ENCODE results near the gene RBM28. TPM values are rescaled to one million over a fixed set of nuclear protein-coding genes. Genes with fewer than 3 reads are reported as not detected.

The RBM28 gene
- polyA plus RNA-seq, 1 donor from 2014 or later = 18.9 TPM

GRCh38 chr7:128264477-128264876 lies 79.2 kb downstream of the RBM28 start:
- Histone ChIP-seq H3K4me2 (ENCODE audit: low read length) (no peak overlapping the region), H3K9me3 (ENCODE audit: low read length) (no peaks in the 10 kb centered on the region), H3K27me3 (ENCODE audit: insufficient read depth, low read depth, low read length) (no peaks in the 10 kb centered on the region), H3K27ac (ENCODE audit: low read length) (no peak overlapping the region), H3K79me2 (replicated peaks; ENCODE audit: insufficient read depth, low read length) (no peaks in the 10 kb centered on the region), H2AFZ (ENCODE audit: low read depth, low read length) (no peak overlapping the region), H4K20me1 (ENCODE audit: insufficient read depth) (no peaks in the 10 kb centered on the region), H3F3A (ENCODE audit: insufficient read depth, low read length, poor library complexity, severe bottlenecking) (no peaks in the 10 kb centered on the region), H3K9ac (ENCODE audit: low read length) (no peak overlapping the region), H3K9me2 (ENCODE audit: insufficient read depth, low read length) (no peaks in the 10 kb centered on the region), H3K4me3 (ENCODE audit: low read length) (no peak overlapping the region), H3K36me3 (ENCODE audit: insufficient read depth, low read length) (no peaks in the 10 kb centered on the region)
- TF ChIP-seq SMC3 (conservative IDR thresholded peaks at IDR 0.05; ENCODE audit: poor library complexity) (no peak), POLR2AphosphoS5 (IDR thresholded peaks at IDR 0.05) (no peak), RAD21 (conservative IDR thresholded peaks at IDR 0.05) (no peak), EZH2 (IDR thresholded peaks at IDR 0.05; ENCODE audit: borderline replicate concordance, insufficient read depth, low read length, poor library complexity, severe bottlenecking) (no peak), MXI1 (conservative IDR thresholded peaks at IDR 0.05; ENCODE audit: poor library complexity, severe bottlenecking) (no peak), CTCF (IDR thresholded peaks at IDR 0.05; ENCODE audit: poor library complexity, severe bottlenecking) (no peak), EP300 (conservative IDR thresholded peaks at IDR 0.05; ENCODE audit: poor library complexity, severe bottlenecking) (no peak), TAF1 (IDR thresholded peaks at IDR 0.05; ENCODE audit: low read depth) (no peak)
- TF ChIP-seq, protein P1, sequence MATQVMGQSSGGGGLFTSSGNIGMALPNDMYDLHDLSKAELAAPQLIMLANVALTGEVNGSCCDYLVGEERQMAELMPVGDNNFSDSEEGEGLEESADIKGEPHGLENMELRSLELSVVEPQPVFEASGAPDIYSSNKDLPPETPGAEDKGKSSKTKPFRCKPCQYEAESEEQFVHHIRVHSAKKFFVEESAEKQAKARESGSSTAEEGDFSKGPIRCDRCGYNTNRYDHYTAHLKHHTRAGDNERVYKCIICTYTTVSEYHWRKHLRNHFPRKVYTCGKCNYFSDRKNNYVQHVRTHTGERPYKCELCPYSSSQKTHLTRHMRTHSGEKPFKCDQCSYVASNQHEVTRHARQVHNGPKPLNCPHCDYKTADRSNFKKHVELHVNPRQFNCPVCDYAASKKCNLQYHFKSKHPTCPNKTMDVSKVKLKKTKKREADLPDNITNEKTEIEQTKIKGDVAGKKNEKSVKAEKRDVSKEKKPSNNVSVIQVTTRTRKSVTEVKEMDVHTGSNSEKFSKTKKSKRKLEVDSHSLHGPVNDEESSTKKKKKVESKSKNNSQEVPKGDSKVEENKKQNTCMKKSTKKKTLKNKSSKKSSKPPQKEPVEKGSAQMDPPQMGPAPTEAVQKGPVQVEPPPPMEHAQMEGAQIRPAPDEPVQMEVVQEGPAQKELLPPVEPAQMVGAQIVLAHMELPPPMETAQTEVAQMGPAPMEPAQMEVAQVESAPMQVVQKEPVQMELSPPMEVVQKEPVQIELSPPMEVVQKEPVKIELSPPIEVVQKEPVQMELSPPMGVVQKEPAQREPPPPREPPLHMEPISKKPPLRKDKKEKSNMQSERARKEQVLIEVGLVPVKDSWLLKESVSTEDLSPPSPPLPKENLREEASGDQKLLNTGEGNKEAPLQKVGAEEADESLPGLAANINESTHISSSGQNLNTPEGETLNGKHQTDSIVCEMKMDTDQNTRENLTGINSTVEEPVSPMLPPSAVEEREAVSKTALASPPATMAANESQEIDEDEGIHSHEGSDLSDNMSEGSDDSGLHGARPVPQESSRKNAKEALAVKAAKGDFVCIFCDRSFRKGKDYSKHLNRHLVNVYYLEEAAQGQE (IDR thresholded peaks at IDR 0.05; ENCODE audit: borderline replicate concordance) = no peak

DNA sequence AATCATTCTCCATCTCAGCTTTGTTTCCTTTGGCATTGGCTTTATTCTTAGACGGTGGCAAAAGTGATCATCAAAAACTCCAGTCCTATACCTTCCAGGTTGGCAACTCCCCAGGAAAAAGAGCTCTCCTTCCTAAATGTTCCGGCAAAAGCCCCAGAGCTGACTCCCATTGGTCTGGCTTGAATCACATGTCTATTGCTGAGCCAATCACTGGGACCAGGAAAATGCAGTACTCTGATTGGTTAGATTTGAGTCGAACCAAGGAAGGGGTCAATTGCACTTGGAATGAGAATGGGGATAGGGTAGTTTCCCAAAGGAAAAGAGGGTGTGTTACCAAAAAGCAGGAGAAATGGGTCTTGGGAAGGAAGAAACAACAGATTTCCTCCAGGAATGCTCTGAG lies 80.3 kb downstream of the RBM28 start:
- Histone ChIP-seq H3K27me3 (ENCODE audit: insufficient read depth, low read depth, low read length) (no peaks in the 10 kb centered on the region), H3K9me2 (ENCODE audit: insufficient read depth, low read length) (no peaks in the 10 kb centered on the region), H3F3A (ENCODE audit: insufficient read depth, low read length, poor library complexity, severe bottlenecking) (no peaks in the 10 kb centered on the region), H3K36me3 (ENCODE audit: insufficient read depth, low read length) (no peaks in the 10 kb centered on the region), H4K20me1 (ENCODE audit: insufficient read depth) (no peaks in the 10 kb centered on the region), H3K9ac (ENCODE audit: low read length) (no peak overlapping the region), H3K79me2 (replicated peaks; ENCODE audit: insufficient read depth, low read length) (no peaks in the 10 kb centered on the region), H3K4me3 (ENCODE audit: low read length) (no peak overlapping the region), H3K9me3 (ENCODE audit: low read length) (no peaks in the 10 kb centered on the region), H3K27ac (ENCODE audit: low read length) (no peak overlapping the region), H2AFZ (ENCODE audit: low read depth, low read length) (no peak overlapping the region), H3K4me2 (ENCODE audit: low read length) (no peak overlapping the region)
- TF ChIP-seq EP300 (conservative IDR thresholded peaks at IDR 0.05; ENCODE audit: poor library complexity, severe bottlenecking) (no peak), TAF1 (IDR thresholded peaks at IDR 0.05; ENCODE audit: low read depth) (no peak), POLR2AphosphoS5 (IDR thresholded peaks at IDR 0.05) (no peak), RAD21 (conservative IDR thresholded peaks at IDR 0.05) (no peak), CTCF (IDR thresholded peaks at IDR 0.05; ENCODE audit: poor library complexity, severe bottlenecking) (no peak), EZH2 (IDR thresholded peaks at IDR 0.05; ENCODE audit: borderline replicate concordance, insufficient read depth, low read length, poor library complexity, severe bottlenecking) (no peak), SMC3 (conservative IDR thresholded peaks at IDR 0.05; ENCODE audit: poor library complexity) (no peak), MXI1 (conservative IDR thresholded peaks at IDR 0.05; ENCODE audit: poor library complexity, severe bottlenecking) (no peak)
- TF ChIP-seq, protein P1 (IDR thresholded peaks at IDR 0.05; ENCODE audit: borderline replicate concordance) = no peak

Measured in neural cell (in vitro differentiated cells).